Measurements from ENCODE around the gene TRIM7. TPM values are rescaled to one million over a fixed set of nuclear protein-coding genes. Genes with fewer than 3 reads are reported as not detected.

TRIM7 gene
- total RNA-seq, 1 experiment from 2014 or later: 25.8 TPM

- H3K9me3 ChIP-seq (ENCODE audit: control insufficient read depth, insufficient read depth, low read depth, low read length): no peaks in the 10 kb centered on the region
- DNase-seq (ENCODE audit: low read depth, low spot score) (no peak), ATAC-seq (peak; percentile 19)
- H3K27me3 ChIP-seq (ENCODE audit: control insufficient read depth, insufficient read depth, low read length): no peaks in the 10 kb centered on the region
- intact Hi-C loops (cut with micrococcal nuclease; ENCODE audit: unreplicated experiment) (no loop called here), in situ Hi-C loops (cut with HindIII; ENCODE audit: low pct_unique_long_range_greater_than_20kb, low sequenced_read_pairs) (no loop called here)
- ChIA-PET CTCF (no interaction called here), POLR2A (no interaction called here)
- peak overlapping the region; percentile 58 for H3K27ac ChIP-seq (ENCODE audit: low read length)
- no peaks in the 10 kb centered on the region for H3K36me3 ChIP-seq (ENCODE audit: control insufficient read depth, insufficient read depth, low read length)
- peaks cover 8% of the 10 kb centered on the region for H3K4me1 ChIP-seq (ENCODE audit: control insufficient read depth, insufficient read depth, low read length)
- TF ChIP-seq REST (IDR thresholded peaks at IDR 0.05; ENCODE audit: insufficient read depth in 1 of 2, low read depth in 2 of 2, low read length in 1 of 2) (no peak), POLR2AphosphoS5 (IDR thresholded peaks at IDR 0.05; ENCODE audit: low read depth, low read length) (no peak), SIN3A (IDR thresholded peaks at IDR 0.05; ENCODE audit: borderline replicate concordance, insufficient read depth, low read depth, low read length) (no peak), TCF7L2 (IDR thresholded peaks at IDR 0.05; ENCODE audit: low read depth, low read length) (no peak; the same call in 1 of the 2 replicates)
- TF ChIP-seq, protein P1, sequence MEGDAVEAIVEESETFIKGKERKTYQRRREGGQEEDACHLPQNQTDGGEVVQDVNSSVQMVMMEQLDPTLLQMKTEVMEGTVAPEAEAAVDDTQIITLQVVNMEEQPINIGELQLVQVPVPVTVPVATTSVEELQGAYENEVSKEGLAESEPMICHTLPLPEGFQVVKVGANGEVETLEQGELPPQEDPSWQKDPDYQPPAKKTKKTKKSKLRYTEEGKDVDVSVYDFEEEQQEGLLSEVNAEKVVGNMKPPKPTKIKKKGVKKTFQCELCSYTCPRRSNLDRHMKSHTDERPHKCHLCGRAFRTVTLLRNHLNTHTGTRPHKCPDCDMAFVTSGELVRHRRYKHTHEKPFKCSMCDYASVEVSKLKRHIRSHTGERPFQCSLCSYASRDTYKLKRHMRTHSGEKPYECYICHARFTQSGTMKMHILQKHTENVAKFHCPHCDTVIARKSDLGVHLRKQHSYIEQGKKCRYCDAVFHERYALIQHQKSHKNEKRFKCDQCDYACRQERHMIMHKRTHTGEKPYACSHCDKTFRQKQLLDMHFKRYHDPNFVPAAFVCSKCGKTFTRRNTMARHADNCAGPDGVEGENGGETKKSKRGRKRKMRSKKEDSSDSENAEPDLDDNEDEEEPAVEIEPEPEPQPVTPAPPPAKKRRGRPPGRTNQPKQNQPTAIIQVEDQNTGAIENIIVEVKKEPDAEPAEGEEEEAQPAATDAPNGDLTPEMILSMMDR (IDR thresholded peaks at IDR 0.05): no peak
- no TSS peak for BruUV-seq (replicated peaks)
- peak overlapping the region; percentile 65 to 94 for H3K4me3 ChIP-seq (ENCODE audit: low read depth in 2 of 2, low read length in 2 of 2)
These were observed 12.7 kb upstream of the TRIM7 start for GRCh38 chr5:181217803-181218062.

GRCh38 chr5:181217111-181217802, 12.3 kb upstream of the TRIM7 start:
- Histone ChIP-seq H3K4me3 (ENCODE audit: low read depth in 2 of 2, low read length in 2 of 2) (peak overlapping the region; percentile 65 to 94), H3K27me3 (ENCODE audit: control insufficient read depth, insufficient read depth, low read length) (no peaks in the 10 kb centered on the region), H3K9me3 (ENCODE audit: control insufficient read depth, insufficient read depth, low read depth, low read length) (no peaks in the 10 kb centered on the region), H3K27ac (ENCODE audit: low read length) (peak overlapping the region; percentile 58), H3K36me3 (ENCODE audit: control insufficient read depth, insufficient read depth, low read length) (no peaks in the 10 kb centered on the region), H3K4me1 (ENCODE audit: control insufficient read depth, insufficient read depth, low read length) (peaks cover 8% of the 10 kb centered on the region)
- intact Hi-C loops (cut with micrococcal nuclease; ENCODE audit: unreplicated experiment): no loop called here
- DNase-seq (ENCODE audit: low read depth, low spot score) (no peak), ATAC-seq (peak; percentile 33)
- no TSS peak for BruUV-seq (replicated peaks)
- TF ChIP-seq SIN3A (IDR thresholded peaks at IDR 0.05; ENCODE audit: borderline replicate concordance, insufficient read depth, low read depth, low read length): peak; percentile 67; the same call in 1 of the 2 replicates
- TF ChIP-seq, protein P1 (IDR thresholded peaks at IDR 0.05): no peak; the same call in 1 of the 2 replicates
- in situ Hi-C loops (cut with HindIII; ENCODE audit: low pct_unique_long_range_greater_than_20kb, low sequenced_read_pairs): no loop called here
- POLR2A ChIA-PET: no interaction called here
- CTCF ChIA-PET: no interaction called here
